SK-N-SH (cell line): ENCODE data around the gene PIR.

Experiments used
- CTCF ChIP-seq: fragments of 200-600 bp; sonication (generic); IDR thresholded peaks from 2 replicates; pipeline ENCODE4 v1.6.1; 2017; ENCODE audit warnings: antibody characterized with exemption, mild to moderate bottlenecking, moderate library complexity
- GABPA ChIP-seq: IDR thresholded peaks from 2 replicates; pipeline ENCODE4 v1.4.0; 2012; ENCODE audit warnings: low read depth, mild to moderate bottlenecking
- MXI1 ChIP-seq: IDR thresholded peaks from 2 replicates; pipeline ENCODE4 v1.6.1; 2012; ENCODE audit warnings: mild to moderate bottlenecking, low read depth, low read length, improper control_type of control experiment
- POLR2AphosphoS5 ChIP-seq: IDR thresholded peaks from 2 replicates; pipeline ENCODE4 v1.6.1; 2012; ENCODE audit warnings: low read depth, low read length
- TAF1 ChIP-seq: IDR thresholded peaks from 2 replicates; pipeline ENCODE4 v1.6.1; 2012; ENCODE audit warnings: low read depth, mild to moderate bottlenecking, low read length, moderate library complexity, borderline replicate concordance

DNA sequence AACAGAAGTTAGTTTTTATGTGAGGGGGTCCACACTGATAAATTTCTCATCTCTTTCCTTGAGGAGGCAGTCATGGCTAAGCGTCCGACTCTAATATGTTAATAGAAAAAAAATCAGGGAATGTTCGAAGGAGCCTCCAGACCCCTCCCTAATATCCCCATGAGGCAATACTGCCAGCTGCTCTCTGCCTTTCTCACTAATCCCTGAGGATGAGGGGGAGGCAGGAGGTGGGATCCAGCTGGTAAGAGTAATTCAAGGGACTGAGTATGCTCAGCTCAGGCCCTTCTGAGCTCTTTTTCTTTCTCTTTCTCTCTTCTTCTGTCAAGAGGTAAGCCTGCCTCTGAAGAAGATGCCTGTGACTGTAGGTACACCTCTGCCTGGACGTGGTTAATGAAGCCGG, 51.7 kb downstream of the PIR start:
- TF ChIP-seq CTCF (no peak), GABPA (no peak), POLR2AphosphoS5 (no peak), TAF1 (no peak), MXI1 (no peak)
